Karpas-422 (cell line): Measurements from ENCODE around the gene BICC1. TPM values are rescaled to one million over a fixed set of nuclear protein-coding genes. Genes with fewer than 3 reads are reported as not detected.

Experiments used
- DNase-seq: peaks from one replicate; pipeline ENCODE4 v3.0.0-alpha.2; 2015
- H2AFZ ChIP-seq: fragments of 200-600 bp; sonication (generic); 2 replicates; pipeline ENCODE4 v1.6.1; 2014; ENCODE audit warnings: antibody characterized with exemption, low read length, mixed read lengths
- H3K27ac ChIP-seq: fragments of 200-600 bp; sonication (generic); 2 replicates; pipeline ENCODE4 v1.5.1; 2014; ENCODE audit warnings: mild to moderate bottlenecking, low read length, moderate library complexity
- H3K27me3 ChIP-seq: fragments of 200-600 bp; sonication (generic); 2 replicates; pipeline ENCODE4 v1.6.1; 2014; ENCODE audit warnings: low read length, mixed read lengths
- H3K36me3 ChIP-seq: fragments of 200-600 bp; sonication (generic); 2 replicates; pipeline ENCODE4 v1.6.1; 2014; ENCODE audit warnings: low read length, mixed read lengths; ENCODE audit not compliant: insufficient read depth
- H3K4me1 ChIP-seq: fragments of 200-600 bp; sonication (generic); 2 replicates; pipeline ENCODE4 v1.6.1; 2014; ENCODE audit warnings: mild to moderate bottlenecking, low read length, mixed read lengths
- H3K4me2 ChIP-seq: fragments of 200-600 bp; sonication (generic); 2 replicates; pipeline ENCODE4 v1.6.1; 2014; ENCODE audit warnings: low read length, low read depth, mild to moderate bottlenecking; ENCODE audit not compliant: poor library complexity, severe bottlenecking
- H3K4me3 ChIP-seq: fragments of 200-600 bp; sonication (generic); 2 replicates; pipeline ENCODE4 v1.5.1; 2014; ENCODE audit warnings: mild to moderate bottlenecking, antibody characterized with exemption, low read length, mixed read lengths
- H3K79me2 ChIP-seq: fragments of 200-600 bp; sonication (generic); 2 replicates; pipeline ENCODE4 v1.6.1; 2014; ENCODE audit warnings: mild to moderate bottlenecking, low read length, mixed read lengths
- H3K9ac ChIP-seq: fragments of 200-600 bp; sonication (generic); 2 replicates; pipeline ENCODE4 v1.6.0; 2014; ENCODE audit warnings: low read length
- H3K9me2 ChIP-seq: fragments of 200-600 bp; sonication (generic), shearing (Covaris generic); replicated peaks from 2 replicates; pipeline ENCODE4 v1.6.0; 2014; ENCODE audit warnings: mild to moderate bottlenecking, low read length, moderate library complexity; ENCODE audit not compliant: insufficient read depth
- H3K9me3 ChIP-seq: fragments of 300-700, 200-600 bp; sonication (generic); 2 replicates; pipeline ENCODE4 v1.6.1; 2014; ENCODE audit warnings: low read length, mixed read lengths
- H4K20me1 ChIP-seq: fragments of 200-600 bp; sonication (generic); 2 replicates; pipeline ENCODE4 v1.6.1; 2014; ENCODE audit warnings: mild to moderate bottlenecking, antibody characterized with exemption, low read length, low read depth; ENCODE audit not compliant: insufficient read depth
- total RNA-seq: library from RNA; depleted of rRNA; stranded (reverse); fragments of >200 nt; shearing (Covaris generic); gene quantifications from 2 replicates; pipeline ENCODE4 v1.2.3, GENCODE V29; 2014; ENCODE audit warnings: low replicate concordance

Gene BICC1
- total RNA-seq, 1 experiment from 2014 or later, result not detected

DNA sequence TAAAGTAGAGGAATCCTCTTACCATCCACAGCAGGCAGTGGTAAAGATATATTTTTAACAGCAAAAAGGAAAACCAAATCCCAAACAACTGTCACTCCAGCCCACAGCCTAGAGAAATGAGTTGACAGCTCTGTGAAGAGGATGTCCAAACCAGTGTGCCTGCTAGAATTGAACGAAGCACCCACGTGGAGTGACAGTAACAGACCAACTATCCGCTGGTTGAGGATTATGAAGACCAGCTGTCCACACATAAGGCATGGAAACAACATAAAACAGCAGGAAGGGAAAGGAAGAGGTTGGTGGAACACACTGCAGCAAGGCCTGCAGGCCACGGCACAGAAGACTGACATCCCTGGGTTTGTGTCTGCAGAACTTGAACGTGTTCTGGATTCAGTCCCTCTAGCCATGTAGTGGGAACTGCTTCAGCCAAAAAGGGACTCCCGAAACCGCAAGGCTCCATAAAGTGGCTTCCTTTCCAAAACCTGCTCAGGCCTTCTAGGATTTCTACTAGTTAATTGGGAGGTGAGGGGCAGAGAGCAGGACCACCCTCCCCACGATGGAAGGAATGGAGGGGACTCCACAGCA lies 324.4 kb downstream of the BICC1 start:
- Histone ChIP-seq H3K9ac (no peak overlapping the region), H3K4me1 (no peaks in the 10 kb centered on the region), H3K9me2 (no peaks in the 10 kb centered on the region), H2AFZ (no peak overlapping the region), H3K27ac (no peak overlapping the region), H3K79me2 (no peaks in the 10 kb centered on the region), H3K36me3 (no peaks in the 10 kb centered on the region), H3K4me2 (no peak overlapping the region), H3K9me3 (no peaks in the 10 kb centered on the region), H3K27me3 (no peaks in the 10 kb centered on the region), H4K20me1 (no peaks in the 10 kb centered on the region), H3K4me3 (no peak overlapping the region)
- DNase-seq, result no peak

DNA sequence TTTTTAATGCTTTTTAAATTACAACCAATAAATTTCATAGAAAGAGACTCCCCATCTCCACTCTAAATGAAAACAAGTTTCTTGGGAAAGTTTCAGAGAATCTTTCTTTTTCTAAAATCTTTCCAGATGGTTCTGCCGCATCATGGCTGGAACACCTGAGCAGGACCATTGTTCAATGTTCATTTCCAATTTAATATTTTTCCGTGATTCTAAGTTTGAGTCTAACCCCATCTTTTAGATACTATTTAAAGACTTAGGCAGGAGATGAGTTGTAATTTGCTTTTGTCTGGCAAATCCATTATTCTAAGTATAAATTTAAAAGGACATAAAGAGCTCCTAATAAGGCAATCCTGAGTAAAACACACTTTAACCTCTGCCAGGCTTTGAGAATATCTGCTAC lies 325.2 kb downstream of the BICC1 start:
- Histone ChIP-seq H3K9ac (no peak overlapping the region), H3K9me2 (no peaks in the 10 kb centered on the region), H4K20me1 (no peaks in the 10 kb centered on the region), H3K4me3 (no peak overlapping the region), H3K27me3 (no peaks in the 10 kb centered on the region), H3K4me2 (no peak overlapping the region), H3K9me3 (no peaks in the 10 kb centered on the region), H3K36me3 (no peaks in the 10 kb centered on the region), H3K27ac (no peak overlapping the region), H3K4me1 (no peaks in the 10 kb centered on the region), H2AFZ (no peak overlapping the region), H3K79me2 (no peaks in the 10 kb centered on the region)
- DNase-seq, result no peak

DNA sequence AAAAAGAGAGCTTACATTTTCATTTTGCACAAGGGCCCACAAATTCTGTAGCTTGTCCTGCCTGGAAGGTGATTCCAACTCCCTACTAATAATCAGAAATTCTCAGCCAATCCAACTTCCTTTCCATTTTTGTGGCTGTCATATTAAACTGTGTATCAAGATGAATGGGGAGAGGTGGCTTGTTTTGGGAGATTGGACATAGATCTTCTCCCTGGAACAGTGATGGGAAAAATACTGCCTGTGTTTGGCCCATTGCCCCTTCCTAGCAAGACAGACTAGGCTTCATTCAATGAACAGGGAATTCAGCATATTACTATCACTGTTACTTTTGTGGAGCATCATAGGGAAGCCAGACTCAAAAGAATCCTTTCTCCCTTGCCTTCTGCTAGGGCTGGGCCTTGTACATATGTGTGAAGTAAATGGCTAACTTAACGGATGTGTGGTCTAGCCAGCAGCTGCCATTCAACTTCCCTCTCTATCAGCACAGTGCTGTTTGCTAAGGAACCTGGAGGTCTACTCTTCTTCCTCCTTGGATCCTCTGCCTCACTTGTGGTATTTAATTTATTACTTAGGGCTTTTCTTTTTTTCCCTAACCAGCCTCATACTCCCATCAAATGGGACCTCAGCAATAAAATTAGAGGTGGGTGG lies 326.0 kb downstream of the BICC1 start:
- Histone ChIP-seq H3K27me3 (no peaks in the 10 kb centered on the region), H3K9me2 (no peaks in the 10 kb centered on the region), H3K9me3 (no peaks in the 10 kb centered on the region), H3K4me3 (no peak overlapping the region), H2AFZ (no peak overlapping the region), H3K4me1 (no peaks in the 10 kb centered on the region), H4K20me1 (no peaks in the 10 kb centered on the region), H3K9ac (no peak overlapping the region), H3K36me3 (no peaks in the 10 kb centered on the region), H3K27ac (no peak overlapping the region), H3K4me2 (no peak overlapping the region), H3K79me2 (no peaks in the 10 kb centered on the region)
- DNase-seq, result no peak

DNA sequence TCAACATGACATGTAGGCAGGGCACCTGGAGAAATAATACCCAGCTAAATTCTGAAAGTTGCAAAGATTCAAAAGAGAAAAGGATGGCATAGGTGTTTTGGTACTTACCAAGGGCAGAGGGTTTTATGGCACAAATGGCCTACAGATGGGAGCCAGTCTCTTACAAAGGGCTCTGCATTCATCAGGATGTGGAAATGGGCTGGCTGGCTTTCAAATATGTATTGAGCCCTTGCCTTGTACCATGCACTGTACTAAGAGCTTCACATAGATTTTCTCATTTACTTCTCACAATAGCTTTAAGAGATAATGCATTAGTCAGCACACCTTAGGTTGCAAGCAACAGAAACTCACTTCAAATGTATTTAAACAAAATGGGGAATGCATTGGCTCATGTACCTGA lies 327.1 kb downstream of the BICC1 start:
- no peaks in the 10 kb centered on the region for H3K27me3 ChIP-seq

DNA sequence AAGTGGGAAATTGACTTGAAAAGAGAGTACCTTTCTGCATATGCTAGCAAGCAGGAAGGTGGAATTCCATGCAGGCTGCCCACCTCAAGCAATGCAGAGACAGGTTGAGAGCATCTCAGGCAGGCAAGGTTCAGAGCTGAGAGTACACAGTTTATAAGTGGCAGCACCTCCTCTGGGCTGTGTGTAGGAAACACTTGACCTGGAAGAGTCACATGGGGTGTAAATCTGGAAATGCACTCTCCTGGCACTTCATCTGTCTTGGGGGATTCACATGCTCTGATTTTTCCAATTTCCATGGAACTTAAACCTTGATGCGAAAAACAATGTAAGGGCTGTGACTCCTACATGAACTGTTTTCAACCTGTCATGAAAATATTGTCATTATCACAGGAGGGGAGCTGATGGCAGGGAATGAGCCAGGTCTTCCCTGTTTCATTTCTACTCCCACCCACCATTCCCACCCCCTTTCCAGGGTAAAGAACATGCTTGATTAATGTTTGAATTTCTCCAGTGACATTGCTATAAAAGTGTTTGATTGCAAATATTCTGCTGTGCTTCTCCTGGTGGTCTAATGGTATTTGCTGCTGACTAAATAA lies 328.3 kb downstream of the BICC1 start:
- Histone ChIP-seq H3K9ac (no peak overlapping the region), H3K27ac (no peak overlapping the region), H3K9me2 (no peaks in the 10 kb centered on the region), H3K36me3 (no peaks in the 10 kb centered on the region), H3K4me1 (no peaks in the 10 kb centered on the region), H3K79me2 (no peaks in the 10 kb centered on the region), H3K9me3 (no peaks in the 10 kb centered on the region), H2AFZ (no peak overlapping the region), H3K27me3 (no peaks in the 10 kb centered on the region), H3K4me2 (no peak overlapping the region), H3K4me3 (no peak overlapping the region), H4K20me1 (no peaks in the 10 kb centered on the region)
- DNase-seq, result no peak

More for the DNA sequence above, 327.1 kb downstream of the BICC1 start:
- H3K9me3 ChIP-seq, result no peaks in the 10 kb centered on the region
- no peaks in the 10 kb centered on the region for H3K79me2 ChIP-seq
- H3K9ac ChIP-seq, result no peak overlapping the region
- no peaks in the 10 kb centered on the region for H3K9me2 ChIP-seq
- no peaks in the 10 kb centered on the region for H3K36me3 ChIP-seq
- no peak overlapping the region for H3K27ac ChIP-seq
- H4K20me1 ChIP-seq, result no peaks in the 10 kb centered on the region
- H3K4me3 ChIP-seq, result no peak overlapping the region
- no peak for DNase-seq
- H3K4me1 ChIP-seq, result no peaks in the 10 kb centered on the region
- H3K4me2 ChIP-seq, result no peak overlapping the region
- no peak overlapping the region for H2AFZ ChIP-seq

DNA sequence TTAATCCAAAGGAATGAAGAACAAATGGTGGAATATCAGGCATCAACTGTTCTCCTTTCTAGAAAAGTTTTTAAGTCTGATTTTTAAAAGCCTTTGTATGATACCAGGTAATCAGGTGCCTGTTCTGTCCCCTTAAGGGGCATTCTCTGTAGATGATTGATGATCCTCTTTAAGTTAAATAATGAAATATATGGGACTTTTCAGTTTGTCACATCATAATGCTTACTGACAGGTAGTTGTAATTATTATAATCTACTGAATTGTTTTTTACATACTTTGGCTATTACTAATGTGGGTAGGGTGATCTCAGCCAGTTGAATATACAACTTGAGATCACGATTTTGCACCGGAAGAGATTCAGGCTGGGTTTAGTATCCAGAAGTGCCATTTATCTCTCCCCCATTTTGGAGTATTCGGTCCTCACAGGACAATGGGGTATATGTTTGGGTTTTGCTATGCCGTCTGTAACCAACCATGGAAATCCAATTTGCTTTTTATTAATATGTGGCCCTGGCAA lies 330.2 kb downstream of the BICC1 start:
- Histone ChIP-seq H3K79me2 (no peaks in the 10 kb centered on the region), H3K27me3 (no peaks in the 10 kb centered on the region), H3K9me3 (no peaks in the 10 kb centered on the region), H3K27ac (no peak overlapping the region), H3K9me2 (no peaks in the 10 kb centered on the region), H3K4me2 (no peak overlapping the region), H2AFZ (no peak overlapping the region), H3K4me3 (no peak overlapping the region), H3K4me1 (no peaks in the 10 kb centered on the region), H4K20me1 (no peaks in the 10 kb centered on the region), H3K36me3 (no peaks in the 10 kb centered on the region), H3K9ac (no peak overlapping the region)
- no peak for DNase-seq

GRCh38 chr10:58843760-58844159 lies 331.1 kb downstream of the BICC1 start:
- no peak for DNase-seq
- H2AFZ ChIP-seq, result no peak overlapping the region
- no peak overlapping the region for H3K4me3 ChIP-seq
- no peak overlapping the region for H3K27ac ChIP-seq
- no peaks in the 10 kb centered on the region for H4K20me1 ChIP-seq
- no peaks in the 10 kb centered on the region for H3K36me3 ChIP-seq
- H3K9me2 ChIP-seq, result no peaks in the 10 kb centered on the region
- H3K4me2 ChIP-seq, result no peak overlapping the region
- no peaks in the 10 kb centered on the region for H3K9me3 ChIP-seq
- H3K9ac ChIP-seq, result no peak overlapping the region
- no peaks in the 10 kb centered on the region for H3K4me1 ChIP-seq
- H3K79me2 ChIP-seq, result no peaks in the 10 kb centered on the region
- no peaks in the 10 kb centered on the region for H3K27me3 ChIP-seq

DNA sequence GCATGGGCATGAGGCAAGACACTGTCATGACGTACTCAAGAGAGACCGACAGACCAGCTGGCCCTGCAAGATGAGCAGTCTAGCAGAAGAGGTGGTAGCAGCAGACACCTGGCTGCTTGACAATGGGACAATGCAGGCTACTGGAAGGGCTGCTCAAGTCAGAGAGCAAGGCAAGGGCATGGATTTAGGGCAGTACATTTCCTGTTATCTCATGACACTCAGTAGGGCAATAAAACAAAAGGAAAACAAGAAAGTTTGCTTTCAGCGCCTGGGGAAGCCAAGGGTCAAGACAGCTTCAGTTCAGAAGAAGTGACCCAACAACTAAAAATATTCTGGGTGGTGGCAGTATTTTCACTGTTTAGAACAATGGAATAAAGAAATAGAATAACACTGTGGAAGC lies 332.0 kb downstream of the BICC1 start:
- Histone ChIP-seq H3K79me2 (no peaks in the 10 kb centered on the region), H3K27ac (no peak overlapping the region), H3K27me3 (no peaks in the 10 kb centered on the region), H3K9ac (no peak overlapping the region), H3K36me3 (no peaks in the 10 kb centered on the region), H4K20me1 (no peaks in the 10 kb centered on the region), H2AFZ (no peak overlapping the region), H3K9me3 (no peaks in the 10 kb centered on the region), H3K9me2 (no peaks in the 10 kb centered on the region), H3K4me1 (no peaks in the 10 kb centered on the region), H3K4me3 (no peak overlapping the region), H3K4me2 (no peak overlapping the region)
- DNase-seq, result no peak
